ENCODE measurements around the gene SYT1. TPM values are rescaled to one million over a fixed set of nuclear protein-coding genes. Genes with fewer than 3 reads are reported as not detected.

SYT1 gene
- polyA plus RNA-seq, 3 donors = 0.72 TPM; not detected in 2

DNA sequence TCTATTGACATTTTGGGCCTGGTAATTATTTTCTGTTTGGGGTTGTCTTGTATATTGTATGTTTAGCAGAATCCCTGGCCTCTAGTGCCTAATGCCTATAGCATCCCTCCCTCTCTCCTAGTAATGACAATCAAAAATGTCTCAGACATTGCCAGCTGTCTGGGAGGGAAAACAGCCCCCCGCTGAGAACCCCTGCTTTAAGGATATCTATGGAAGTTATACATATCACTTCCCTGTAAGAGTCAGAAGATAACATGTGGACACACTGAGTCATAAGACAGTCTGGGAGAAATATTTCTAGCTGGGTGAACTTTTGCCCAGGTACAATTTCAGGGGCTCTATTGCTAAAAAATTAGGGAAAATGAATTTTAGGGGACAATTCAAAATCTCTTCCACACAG, 571.2 kb downstream of the SYT1 start:
- Histone ChIP-seq H3K4me3 (replicated peaks in 1 of 3; ENCODE audit: low read depth in 2 of 3, low read length in 3 of 3) (no peak overlapping the region), H3K36me3 (replicated peaks in 1 of 2; ENCODE audit: control insufficient read depth in 1 of 2, insufficient read depth in 2 of 2, low read length in 2 of 2) (no peaks in the 10 kb centered on the region), H3K4me2 (replicated peaks; ENCODE audit: extremely low read depth, low read length, poor library complexity, severe bottlenecking) (no peak overlapping the region), H3K9me3 (replicated peaks in 1 of 2; ENCODE audit: control insufficient read depth in 1 of 2, insufficient read depth in 1 of 2, low read length in 2 of 2) (no peaks in the 10 kb centered on the region), H3K79me2 (ENCODE audit: insufficient read depth, low read length) (no peaks in the 10 kb centered on the region), H3K27me3 (ENCODE audit: control insufficient read depth in 2 of 2, insufficient read depth in 2 of 2, low read length in 2 of 2) (no peaks in the 10 kb centered on the region), H3K9ac (ENCODE audit: insufficient read depth, low read length, poor library complexity, severe bottlenecking) (no peak overlapping the region), H4K20me1 (ENCODE audit: insufficient read depth, low read length) (no peaks in the 10 kb centered on the region), H2AFZ (ENCODE audit: insufficient read depth, low read depth, low read length, poor library complexity, severe bottlenecking) (no peak overlapping the region), H3K27ac (ENCODE audit: low read depth in 1 of 2, low read length in 2 of 2) (no peak overlapping the region), H3K4me1 (ENCODE audit: control insufficient read depth in 1 of 2, insufficient read depth in 2 of 2, low read length in 2 of 2) (no peaks in the 10 kb centered on the region)
- no peak overlapping the region for H3K4me3 Mint-ChIP-seq
- H3K27ac Mint-ChIP-seq = no peak overlapping the region
- WGBS (ENCODE audit: insufficient coverage) = no CpG with 5 or more reads among the region's 1 CpG
- TF ChIP-seq, protein P1, sequence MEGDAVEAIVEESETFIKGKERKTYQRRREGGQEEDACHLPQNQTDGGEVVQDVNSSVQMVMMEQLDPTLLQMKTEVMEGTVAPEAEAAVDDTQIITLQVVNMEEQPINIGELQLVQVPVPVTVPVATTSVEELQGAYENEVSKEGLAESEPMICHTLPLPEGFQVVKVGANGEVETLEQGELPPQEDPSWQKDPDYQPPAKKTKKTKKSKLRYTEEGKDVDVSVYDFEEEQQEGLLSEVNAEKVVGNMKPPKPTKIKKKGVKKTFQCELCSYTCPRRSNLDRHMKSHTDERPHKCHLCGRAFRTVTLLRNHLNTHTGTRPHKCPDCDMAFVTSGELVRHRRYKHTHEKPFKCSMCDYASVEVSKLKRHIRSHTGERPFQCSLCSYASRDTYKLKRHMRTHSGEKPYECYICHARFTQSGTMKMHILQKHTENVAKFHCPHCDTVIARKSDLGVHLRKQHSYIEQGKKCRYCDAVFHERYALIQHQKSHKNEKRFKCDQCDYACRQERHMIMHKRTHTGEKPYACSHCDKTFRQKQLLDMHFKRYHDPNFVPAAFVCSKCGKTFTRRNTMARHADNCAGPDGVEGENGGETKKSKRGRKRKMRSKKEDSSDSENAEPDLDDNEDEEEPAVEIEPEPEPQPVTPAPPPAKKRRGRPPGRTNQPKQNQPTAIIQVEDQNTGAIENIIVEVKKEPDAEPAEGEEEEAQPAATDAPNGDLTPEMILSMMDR (IDR thresholded peaks at IDR 0.05) = no peak
- intact Hi-C loops (cut with micrococcal nuclease) = no loop called here
- no peaks in the 10 kb centered on the region for H3K27me3 Mint-ChIP-seq (ENCODE audit: low read depth in 3 of 3)
- DNase-seq = no peak
- peaks cover 4% of the 10 kb centered on the region for H3K4me1 Mint-ChIP-seq
- H3K36me3 Mint-ChIP-seq = no peaks in the 10 kb centered on the region
- H3K9me3 Mint-ChIP-seq = no peaks in the 10 kb centered on the region

DNA sequence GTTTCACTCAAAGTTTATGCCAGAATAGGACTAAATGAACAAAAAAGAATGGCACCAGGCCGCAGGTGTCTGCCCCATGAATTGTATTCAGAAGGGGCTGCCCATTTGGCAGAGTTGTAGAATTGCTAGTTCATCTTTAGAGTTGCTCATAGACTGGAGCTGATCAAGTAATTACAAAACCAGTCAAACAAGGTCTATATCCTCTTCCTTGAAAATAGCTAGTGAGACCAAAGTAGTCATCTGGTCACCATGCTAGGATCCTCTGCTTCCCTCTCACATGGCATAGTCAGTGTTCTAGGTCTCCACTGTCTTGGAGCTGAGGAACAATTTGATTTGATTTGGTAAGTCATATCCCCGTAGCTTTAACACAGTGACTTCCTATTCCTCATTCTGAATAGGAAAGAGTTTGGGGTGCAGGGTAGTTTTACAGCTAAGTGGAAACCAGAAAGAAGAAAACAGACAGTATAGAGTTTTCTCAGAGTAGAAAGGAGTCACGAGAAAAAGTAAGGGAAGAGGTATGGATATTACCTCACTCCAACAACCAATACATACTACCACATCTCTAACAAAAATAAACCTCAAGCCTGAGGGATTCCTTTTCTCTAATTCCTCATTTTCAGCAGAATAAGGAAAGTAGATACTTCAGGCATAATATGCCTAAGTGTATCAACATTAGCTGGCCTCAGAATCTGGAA, 574.1 kb downstream of the SYT1 start:
- H3K4me1 ChIP-seq (ENCODE audit: control insufficient read depth in 1 of 2, insufficient read depth in 2 of 2, low read length in 2 of 2) = no peaks in the 10 kb centered on the region
- no peak overlapping the region for H3K4me2 ChIP-seq (replicated peaks; ENCODE audit: extremely low read depth, low read length, poor library complexity, severe bottlenecking)
- Mint-ChIP-seq H3K4me3 (no peak overlapping the region), H3K36me3 (no peaks in the 10 kb centered on the region), H3K9me3 (no peaks in the 10 kb centered on the region), H3K27me3 (ENCODE audit: low read depth in 3 of 3) (no peaks in the 10 kb centered on the region), H3K27ac (no peak overlapping the region), H3K4me1 (no peaks in the 10 kb centered on the region)
- no peak overlapping the region for H3K4me3 ChIP-seq (replicated peaks in 1 of 3; ENCODE audit: low read depth in 2 of 3, low read length in 3 of 3)
- H3K27ac ChIP-seq (ENCODE audit: low read depth in 1 of 2, low read length in 2 of 2) = no peak overlapping the region
- intact Hi-C loops (cut with micrococcal nuclease) = no loop called here
- TF ChIP-seq, protein P1 (IDR thresholded peaks at IDR 0.05) = no peak
- no peaks in the 10 kb centered on the region for H3K27me3 ChIP-seq (ENCODE audit: control insufficient read depth in 2 of 2, insufficient read depth in 2 of 2, low read length in 2 of 2)
- no peaks in the 10 kb centered on the region for H3K79me2 ChIP-seq (ENCODE audit: insufficient read depth, low read length)
- no peak overlapping the region for H3K9ac ChIP-seq (ENCODE audit: insufficient read depth, low read length, poor library complexity, severe bottlenecking)
- no peak overlapping the region for H2AFZ ChIP-seq (ENCODE audit: insufficient read depth, low read depth, low read length, poor library complexity, severe bottlenecking)
- H3K9me3 ChIP-seq (replicated peaks in 1 of 2; ENCODE audit: control insufficient read depth in 1 of 2, insufficient read depth in 1 of 2, low read length in 2 of 2) = no peaks in the 10 kb centered on the region
- DNase-seq = no peak
- no CpG with 5 or more reads among the region's 3 CpGs for WGBS (ENCODE audit: insufficient coverage)
- no peaks in the 10 kb centered on the region for H3K36me3 ChIP-seq (replicated peaks in 1 of 2; ENCODE audit: control insufficient read depth in 1 of 2, insufficient read depth in 2 of 2, low read length in 2 of 2)
- no peaks in the 10 kb centered on the region for H4K20me1 ChIP-seq (ENCODE audit: insufficient read depth, low read length)

Measured in CD14-positive monocyte (primary cell).